GM10248 (cell line): ENCODE data around the gene CLEC2B.

Source experiments
- CTCF ChIA-PET: fragments of 300-600 bp; sonication (Branson Sonifier 250); formaldehyde crosslinking; extraction: SDS; loops from one replicate; lab custom pipeline; 2021; ENCODE audit warnings: antibody characterized with exemption; lab: Yijun Ruan, JAX
- POLR2A ChIA-PET: fragments of 350-650 bp; sonication (Branson Sonifier 250); formaldehyde crosslinking; extraction: SDS; loops from one replicate; lab custom pipeline; 2020; ENCODE audit warnings: antibody characterized with exemption; lab: Yijun Ruan, JAX
- DNase-seq: peaks from one replicate; pipeline ENCODE4 v3.0.0; 2012; ENCODE audit errors: extremely low spot score
- TF ChIP-seq, protein P1 (sequence below): IDR thresholded peaks from 2 replicates; pipeline ENCODE4 v1.5.1; 2012; ENCODE audit warnings: mild to moderate bottlenecking, low read depth; ENCODE audit errors: extremely low read depth, missing control alignments, control extremely low read depth

CLEC2B gene

GRCh38 chr12:9864913-9865675, 4.1 kb downstream of the CLEC2B start:
- DNase-seq: no peak
- ChIA-PET POLR2A (no interaction called here), CTCF (interaction anchor here (1.5 kb wide), 1 partner anchor 114 kb away, joined by 7 read pairs; no protein-coding TSS in a partner anchor)
- TF ChIP-seq, protein P1, sequence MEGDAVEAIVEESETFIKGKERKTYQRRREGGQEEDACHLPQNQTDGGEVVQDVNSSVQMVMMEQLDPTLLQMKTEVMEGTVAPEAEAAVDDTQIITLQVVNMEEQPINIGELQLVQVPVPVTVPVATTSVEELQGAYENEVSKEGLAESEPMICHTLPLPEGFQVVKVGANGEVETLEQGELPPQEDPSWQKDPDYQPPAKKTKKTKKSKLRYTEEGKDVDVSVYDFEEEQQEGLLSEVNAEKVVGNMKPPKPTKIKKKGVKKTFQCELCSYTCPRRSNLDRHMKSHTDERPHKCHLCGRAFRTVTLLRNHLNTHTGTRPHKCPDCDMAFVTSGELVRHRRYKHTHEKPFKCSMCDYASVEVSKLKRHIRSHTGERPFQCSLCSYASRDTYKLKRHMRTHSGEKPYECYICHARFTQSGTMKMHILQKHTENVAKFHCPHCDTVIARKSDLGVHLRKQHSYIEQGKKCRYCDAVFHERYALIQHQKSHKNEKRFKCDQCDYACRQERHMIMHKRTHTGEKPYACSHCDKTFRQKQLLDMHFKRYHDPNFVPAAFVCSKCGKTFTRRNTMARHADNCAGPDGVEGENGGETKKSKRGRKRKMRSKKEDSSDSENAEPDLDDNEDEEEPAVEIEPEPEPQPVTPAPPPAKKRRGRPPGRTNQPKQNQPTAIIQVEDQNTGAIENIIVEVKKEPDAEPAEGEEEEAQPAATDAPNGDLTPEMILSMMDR: no peak

- CTCF ChIA-PET: no interaction called here
- POLR2A ChIA-PET: no interaction called here
- TF ChIP-seq, protein P1: no peak
- no peak for DNase-seq
Observed at GRCh38 chr12:9858135-9858534, 11.0 kb downstream of the CLEC2B start.

DNA sequence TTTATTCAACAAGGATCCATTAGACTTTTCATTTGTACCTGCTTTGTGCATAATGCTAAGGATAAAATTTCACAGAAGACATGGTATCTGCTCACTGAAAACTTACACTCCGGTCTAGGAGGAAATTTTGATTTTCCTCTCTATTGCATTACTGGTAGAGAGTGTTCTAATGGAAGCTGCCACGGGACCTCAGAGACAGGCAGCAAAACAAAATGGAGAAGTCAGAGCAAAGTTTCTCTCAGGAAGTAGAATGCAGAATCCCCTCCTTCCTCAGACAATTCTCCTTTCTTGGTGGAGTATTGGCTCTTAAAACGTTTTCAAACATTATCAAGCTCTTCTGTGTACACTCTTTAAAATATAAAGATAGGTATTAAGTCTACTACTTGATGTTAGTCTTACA, 12.3 kb downstream of the CLEC2B start:
- ChIA-PET POLR2A (no interaction called here), CTCF (no interaction called here)
- DNase-seq: no peak
- TF ChIP-seq, protein P1: no peak

DNA sequence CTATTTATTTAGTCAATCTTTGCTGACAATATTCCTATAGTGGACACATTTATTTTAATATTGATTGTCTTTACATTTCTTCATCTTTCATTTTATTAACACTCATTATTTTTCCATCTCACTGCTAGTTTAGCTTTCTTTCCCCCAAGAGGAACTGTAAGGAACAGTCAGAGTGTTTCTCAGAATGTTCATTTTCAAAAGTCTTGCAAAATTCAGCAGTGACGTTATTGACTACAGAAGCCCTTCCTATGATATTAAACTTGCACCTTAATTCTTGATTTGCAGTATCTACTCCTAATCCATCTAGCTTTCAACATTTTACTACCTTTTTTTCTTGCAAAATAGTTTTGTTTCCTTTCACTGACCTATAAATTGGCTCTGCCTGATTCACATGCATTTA, 13.0 kb downstream of the CLEC2B start:
- ChIA-PET CTCF (no interaction called here), POLR2A (no interaction called here)
- TF ChIP-seq, protein P1: no peak
- DNase-seq: no peak

DNA sequence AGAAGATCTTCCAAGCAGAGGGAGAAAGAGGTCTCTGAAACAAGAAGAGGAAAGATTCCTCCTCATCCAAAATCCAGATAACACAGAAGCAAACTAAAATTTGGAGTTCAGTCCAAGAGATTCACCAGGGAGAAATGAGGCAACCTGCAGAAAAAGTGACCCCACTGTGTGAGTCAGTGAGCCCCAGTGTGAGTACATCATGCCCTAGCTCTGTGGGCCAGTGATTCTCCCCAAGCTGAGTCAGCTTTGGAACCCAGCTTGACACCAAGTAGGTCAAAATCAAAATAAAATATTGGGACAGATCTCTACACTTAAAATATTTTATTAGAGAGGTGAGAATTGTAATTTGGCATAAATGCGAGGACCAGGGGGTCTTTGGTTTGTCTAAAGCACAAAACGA, 17.2 kb downstream of the CLEC2B start:
- no peak for DNase-seq
- POLR2A ChIA-PET: interaction anchor here (0.7 kb wide), 1 partner anchor 54 kb away, joined by 3 read pairs; no protein-coding TSS in a partner anchor
- TF ChIP-seq, protein P1: no peak
- CTCF ChIA-PET: interaction anchor here (0.9 to 1.9 kb wide), 2 partner anchors 9 to 11 kb away, joined by 4 to 5 read pairs; no protein-coding TSS in a partner anchor

DNA sequence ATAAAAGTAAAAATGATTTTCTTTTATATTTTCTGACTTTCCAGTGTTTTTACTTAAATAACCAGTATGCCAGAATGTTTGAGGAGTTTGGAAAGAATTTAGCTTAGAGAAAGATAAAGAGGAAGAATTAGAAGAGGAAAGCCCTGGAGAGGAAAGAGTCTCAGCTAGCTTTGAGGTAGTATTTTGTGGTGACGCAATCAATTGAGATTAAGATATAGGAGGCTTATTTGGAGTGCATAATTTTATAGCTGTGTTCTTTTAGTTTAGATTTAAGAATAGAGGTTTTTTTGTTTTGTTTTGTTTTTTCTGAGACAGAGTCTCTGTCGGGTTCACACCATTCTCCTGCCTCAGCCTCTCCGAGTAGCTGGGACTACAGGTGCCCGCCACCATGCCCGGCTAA, 18.1 kb downstream of the CLEC2B start:
- DNase-seq: no peak
- CTCF ChIA-PET: no interaction called here
- TF ChIP-seq, protein P1: no peak
- POLR2A ChIA-PET: no interaction called here
